Limb (tissue), 2 donors: Measurements from ENCODE around the gene RRAS2.

ENCODE experiments used
- DNase-seq, 2 donors: peaks; one replicate each; pipeline ENCODE4 v3.0.0-alpha.2; 2016; ENCODE audit errors: extremely low spot score in 2 of 2

Gene RRAS2

DNA sequence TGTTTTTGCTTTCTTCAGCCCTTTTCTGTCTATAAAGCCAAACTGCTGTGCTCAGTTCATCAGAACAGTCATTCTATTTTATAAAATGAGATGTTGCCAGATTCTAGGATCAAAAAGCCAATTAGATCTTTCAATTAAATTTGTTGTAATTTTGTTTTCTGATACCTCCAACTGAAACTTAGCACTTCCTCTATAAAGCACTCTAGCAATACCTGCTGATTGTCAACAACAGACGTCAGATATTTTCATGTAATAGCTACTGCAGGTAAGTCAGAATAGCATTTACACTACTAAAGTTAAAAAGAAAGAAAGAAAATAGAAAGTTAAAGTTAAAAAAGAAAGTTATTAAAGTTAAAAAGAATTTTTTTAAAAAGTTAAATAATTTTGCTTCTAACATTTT is 19.6 kb downstream of the RRAS2 start:
- DNase-seq = no peak

- DNase-seq = no peak
These were observed 22.2 kb downstream of the RRAS2 start for GRCh38 chr11:14336507-14337503.

DNA sequence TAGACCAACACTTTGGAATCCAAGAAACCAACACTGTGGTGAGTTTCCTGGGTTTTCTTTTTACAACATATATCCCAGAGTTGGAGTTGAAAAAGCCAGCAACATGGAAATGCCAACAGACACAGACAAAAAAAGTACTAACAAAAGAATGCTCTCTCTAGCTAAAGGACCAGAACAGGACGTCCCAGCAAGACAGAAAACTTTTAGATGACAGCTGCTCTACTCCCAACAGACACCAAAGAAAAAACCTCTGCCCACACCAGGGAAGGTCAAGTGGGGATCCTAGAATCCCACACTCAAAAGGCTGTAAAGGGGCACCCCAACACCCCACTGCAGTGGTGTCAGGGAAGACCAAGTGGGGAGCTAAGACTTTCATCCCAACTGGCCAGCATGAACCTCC is 23.3 kb downstream of the RRAS2 start:
- no peak for DNase-seq

DNA sequence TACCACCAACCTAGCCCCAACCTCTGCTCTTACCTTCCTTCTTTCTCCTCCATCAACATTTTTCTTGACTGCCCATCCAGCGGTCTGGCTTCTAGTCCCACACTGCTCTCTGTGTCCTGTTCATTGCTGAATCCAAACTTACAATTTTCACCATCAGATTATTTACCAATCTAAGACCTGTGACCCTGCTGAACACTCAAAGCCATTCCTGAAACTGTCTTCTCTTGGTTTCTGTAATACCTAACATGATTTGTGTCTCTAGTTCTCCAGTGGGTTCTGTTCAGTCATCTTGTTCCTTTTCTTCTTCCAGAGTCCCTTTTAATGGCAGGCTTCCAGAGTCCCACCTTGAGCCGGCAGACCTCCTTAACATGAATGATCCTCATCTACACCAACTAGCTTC is 24.1 kb downstream of the RRAS2 start:
- DNase-seq = no peak

GRCh38 chr11:14334192-14334591 is 24.8 kb downstream of the RRAS2 start:
- no peak for DNase-seq

DNA sequence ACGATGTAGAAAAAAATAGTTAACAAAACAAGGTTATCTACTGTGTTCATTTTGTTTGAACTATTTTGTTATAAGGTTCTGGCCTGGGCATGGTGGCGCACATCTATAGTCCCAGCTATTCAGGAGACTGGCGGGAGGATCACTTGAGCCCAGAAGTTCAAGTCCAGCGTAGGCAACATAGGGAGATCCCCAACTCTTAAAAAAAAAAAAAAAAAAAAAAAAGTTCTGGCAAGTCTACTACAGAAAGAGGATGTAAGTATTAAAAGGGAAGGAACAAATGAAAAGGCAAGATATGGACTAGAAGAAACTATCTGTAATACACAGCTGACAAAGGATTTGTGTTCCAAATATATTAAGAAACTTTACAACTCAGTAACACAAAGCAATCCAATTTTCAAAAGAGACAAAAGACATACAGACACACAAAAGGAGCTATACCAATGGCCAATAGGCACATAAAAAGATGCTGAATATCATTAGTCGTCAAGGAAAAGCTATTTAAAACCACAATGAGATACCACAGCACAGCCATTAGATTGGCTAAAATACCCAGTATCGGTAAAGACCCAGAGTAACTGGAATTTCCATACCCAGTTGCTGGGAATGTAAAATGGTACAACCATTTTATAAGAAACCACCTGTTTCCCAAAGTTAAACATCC is 27.4 kb downstream of the RRAS2 start:
- no peak for DNase-seq

DNA sequence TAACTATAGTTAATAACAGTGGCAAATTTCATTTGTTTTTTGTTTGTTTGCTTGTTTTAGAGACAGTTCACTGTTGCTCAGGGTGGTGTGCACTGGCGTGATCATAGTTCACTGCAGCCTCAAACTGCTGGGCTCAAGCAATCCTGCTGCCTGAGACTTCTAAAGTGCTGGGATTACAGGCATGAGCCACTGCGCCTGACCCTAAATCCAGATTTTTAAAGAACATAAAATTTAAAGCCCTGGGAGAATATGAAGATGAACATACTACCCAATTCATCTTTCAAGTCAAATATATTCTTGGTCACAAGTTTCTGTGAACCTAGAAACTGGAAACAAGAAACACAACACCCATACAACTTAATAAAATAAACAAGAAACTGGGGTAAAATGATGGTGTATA is 28.1 kb downstream of the RRAS2 start:
- no peak for DNase-seq

DNA sequence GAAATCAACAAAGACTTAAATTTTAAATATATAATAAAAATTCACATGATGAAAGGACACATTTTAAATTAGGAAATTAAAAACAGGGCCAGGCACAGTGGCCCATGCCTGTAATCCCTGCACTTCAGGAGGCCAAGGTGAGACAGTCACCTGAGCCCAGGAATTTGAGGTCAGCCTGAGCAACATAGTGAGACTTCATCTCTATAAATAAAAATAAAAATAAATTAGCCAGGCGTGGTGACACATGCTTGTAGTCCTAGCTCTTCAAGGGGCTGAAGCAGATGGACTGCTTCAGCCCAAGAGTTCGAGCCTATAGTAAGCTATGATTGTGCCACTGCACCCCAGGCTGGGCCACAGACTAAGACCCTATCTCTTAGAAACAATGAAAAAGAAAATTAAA is 29.3 kb downstream of the RRAS2 start:
- DNase-seq = no peak

GRCh38 chr11:14327116-14327515 is 31.9 kb downstream of the RRAS2 start:
- no peak for DNase-seq

- no peak for DNase-seq
These were observed 35.8 kb downstream of the RRAS2 start for GRCh38 chr11:14323118-14323676.

DNA sequence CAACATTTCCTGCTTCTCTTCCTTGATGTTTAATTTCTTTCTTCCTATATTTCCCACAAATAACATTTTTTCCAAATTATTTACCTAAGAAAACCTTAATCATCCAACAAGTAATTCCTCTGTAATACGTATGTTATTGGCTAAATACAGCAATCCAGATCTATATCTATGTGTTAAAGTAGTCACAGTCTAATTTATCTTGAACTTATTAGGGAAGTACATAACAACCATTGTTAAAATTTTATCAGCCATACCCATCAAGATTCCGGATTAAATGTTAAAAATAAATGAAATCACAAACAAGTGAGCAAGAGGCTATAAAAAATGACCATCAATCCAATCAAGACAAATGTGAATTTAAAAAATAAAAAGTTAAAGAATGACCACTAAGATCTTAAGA is 36.5 kb downstream of the RRAS2 start:
- no peak for DNase-seq

DNA sequence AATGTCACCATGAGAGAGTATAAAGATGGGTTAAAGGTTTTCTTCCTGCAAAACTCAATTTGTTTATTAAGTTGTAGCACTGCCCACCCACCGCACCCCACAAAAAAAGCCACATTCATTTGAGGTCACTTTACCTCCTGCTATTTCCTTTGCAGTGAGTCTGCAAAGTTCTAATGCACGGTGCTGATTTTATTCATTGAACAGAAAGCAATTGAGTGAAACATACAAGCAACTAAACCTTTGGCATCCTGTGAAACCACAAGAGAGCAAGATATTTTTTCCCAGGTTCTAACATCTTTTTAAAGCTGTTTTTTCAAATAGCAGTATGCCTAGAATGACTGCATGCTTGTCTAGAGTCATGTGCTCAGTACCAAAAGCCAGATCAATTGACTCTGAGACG is 39.0 kb downstream of the RRAS2 start:
- no peak for DNase-seq

DNA sequence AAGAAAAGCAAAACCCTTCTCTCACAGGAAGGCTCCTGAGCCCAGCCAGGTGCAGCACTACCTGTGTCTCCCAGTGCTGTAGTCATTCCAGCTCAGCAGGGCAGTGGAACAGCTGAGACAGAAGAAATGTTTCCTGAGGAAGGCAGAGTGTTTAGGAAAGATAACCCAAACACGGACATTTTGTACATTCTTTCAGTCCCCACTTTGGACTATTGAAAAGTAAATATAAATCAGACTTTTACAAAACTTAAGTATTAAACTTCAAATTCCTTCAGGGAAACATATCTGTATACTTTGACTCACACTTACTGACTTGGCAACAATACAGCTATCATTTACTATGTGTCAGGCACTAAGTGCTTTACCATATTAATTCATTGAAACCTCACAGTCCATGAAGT is 40.4 kb downstream of the RRAS2 start:
- no peak for DNase-seq

- no peak for DNase-seq
These were observed 41.2 kb downstream of the RRAS2 start for GRCh38 chr11:14317659-14318325.

GRCh38 chr11:14315130-14315529 is 43.9 kb downstream of the RRAS2 start:
- no peak for DNase-seq

DNA sequence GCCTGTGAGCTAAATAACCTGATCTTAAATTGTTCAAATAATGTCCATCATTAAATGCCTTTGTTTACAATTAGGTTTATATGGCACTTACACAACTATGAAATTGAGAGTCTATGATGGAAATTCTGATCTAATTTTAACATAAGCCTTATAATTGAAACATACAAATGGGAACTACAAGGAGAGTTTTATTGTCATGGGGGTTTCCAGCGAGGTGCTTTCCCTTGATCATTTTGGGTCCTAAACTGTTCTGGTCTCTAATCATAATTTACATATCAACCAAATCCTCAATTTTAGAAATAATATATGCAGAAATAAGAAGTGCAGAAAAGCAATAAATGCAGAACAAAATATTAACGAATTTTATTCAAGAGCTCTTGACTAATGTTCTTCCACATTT is 44.9 kb downstream of the RRAS2 start:
- DNase-seq = no peak

- no peak for DNase-seq
These were observed 46.1 kb downstream of the RRAS2 start for GRCh38 chr11:14312736-14313438.

- DNase-seq = no peak
These were observed 48.3 kb downstream of the RRAS2 start for GRCh38 chr11:14310679-14311078.

GRCh38 chr11:14309425-14310192 is 49.4 kb downstream of the RRAS2 start:
- no peak for DNase-seq

DNA sequence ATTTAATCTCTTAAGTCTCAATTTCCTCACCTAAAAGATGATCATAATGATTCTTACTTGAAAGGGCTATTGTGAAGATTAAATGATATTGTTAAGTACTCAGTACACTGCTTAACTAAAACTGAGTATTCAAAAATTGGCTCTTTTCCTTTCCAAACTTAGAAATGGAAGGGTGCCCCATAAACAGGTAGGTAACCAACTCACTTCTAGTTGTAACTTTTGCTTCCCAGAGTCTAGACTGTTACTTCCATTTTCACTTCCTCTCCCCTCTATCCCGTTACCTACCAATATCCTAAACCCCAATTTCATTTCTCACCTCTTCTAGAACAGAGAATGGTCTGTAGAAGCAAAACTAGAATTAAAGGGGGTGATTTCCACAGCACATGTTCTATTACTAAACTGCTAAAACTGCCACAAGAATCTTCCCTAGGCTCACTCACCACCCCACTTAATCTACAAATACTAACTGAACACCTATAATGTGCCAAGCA is 50.0 kb downstream of the RRAS2 start:
- no peak for DNase-seq
